KMS-11 (cell line): Measurements from ENCODE around the gene STK32A.

Source experiments
- H2AFZ ChIP-seq: fragments of 200-600 bp; sonication (generic); 2 replicates; pipeline ENCODE4 v1.6.1; 2016; ENCODE audit warnings: antibody characterized with exemption, mixed run types, low read depth
- H3K27ac ChIP-seq: fragments of 200-600 bp; sonication (generic); 2 replicates; pipeline ENCODE4 v1.6.1; 2016; ENCODE audit warnings: mild to moderate bottlenecking, mixed run types
- H3K27me3 ChIP-seq: fragments of 200-600 bp; sonication (generic); 2 replicates; pipeline ENCODE4 v1.6.1; 2017; ENCODE audit warnings: mild to moderate bottlenecking, low read depth, mixed run types, moderate library complexity; ENCODE audit not compliant: insufficient read depth
- H3K36me3 ChIP-seq: fragments of 200-600 bp; sonication (generic); 2 replicates; pipeline ENCODE4 v1.6.1; 2017; ENCODE audit warnings: mild to moderate bottlenecking, mixed run types; ENCODE audit not compliant: insufficient read depth
- H3K4me1 ChIP-seq: fragments of 200-600 bp; sonication (generic); 2 replicates; pipeline ENCODE4 v1.6.1; 2016; ENCODE audit warnings: mild to moderate bottlenecking, low read depth, mixed run types; ENCODE audit not compliant: poor library complexity, severe bottlenecking
- H3K4me2 ChIP-seq: fragments of 200-600 bp; sonication (generic); 2 replicates; pipeline ENCODE4 v1.7.0; 2016; ENCODE audit warnings: mild to moderate bottlenecking, mixed run types
- H3K4me3 ChIP-seq: fragments of 200-600 bp; sonication (generic); IDR thresholded peaks from 2 replicates; pipeline ENCODE4 v1.6.1; 2017; ENCODE audit warnings: low read depth, low read length, mixed read lengths; ENCODE audit not compliant: insufficient read depth
- H3K79me2 ChIP-seq: fragments of 200-600 bp; sonication (generic); 2 replicates; pipeline ENCODE4 v1.6.1; 2016; ENCODE audit warnings: low read depth, mixed run types; ENCODE audit not compliant: insufficient read depth
- H3K9ac ChIP-seq: fragments of 200-600 bp; sonication (generic); 2 replicates; pipeline ENCODE4 v1.6.1; 2016; ENCODE audit warnings: mild to moderate bottlenecking, mixed run types
- H4K20me1 ChIP-seq: fragments of 200-600 bp; sonication (generic); 2 replicates; pipeline ENCODE4 v1.6.1; 2016; ENCODE audit warnings: mild to moderate bottlenecking, mixed run types; ENCODE audit not compliant: insufficient read depth
- CTCF ChIP-seq: fragments of 200-600 bp; sonication (generic); conservative IDR thresholded peaks from 2 replicates; pipeline ENCODE4 v1.6.1; 2017; ENCODE audit warnings: low read depth, mild to moderate bottlenecking, antibody characterized with exemption, low read length, moderate library complexity, mixed read lengths

Gene STK32A

DNA sequence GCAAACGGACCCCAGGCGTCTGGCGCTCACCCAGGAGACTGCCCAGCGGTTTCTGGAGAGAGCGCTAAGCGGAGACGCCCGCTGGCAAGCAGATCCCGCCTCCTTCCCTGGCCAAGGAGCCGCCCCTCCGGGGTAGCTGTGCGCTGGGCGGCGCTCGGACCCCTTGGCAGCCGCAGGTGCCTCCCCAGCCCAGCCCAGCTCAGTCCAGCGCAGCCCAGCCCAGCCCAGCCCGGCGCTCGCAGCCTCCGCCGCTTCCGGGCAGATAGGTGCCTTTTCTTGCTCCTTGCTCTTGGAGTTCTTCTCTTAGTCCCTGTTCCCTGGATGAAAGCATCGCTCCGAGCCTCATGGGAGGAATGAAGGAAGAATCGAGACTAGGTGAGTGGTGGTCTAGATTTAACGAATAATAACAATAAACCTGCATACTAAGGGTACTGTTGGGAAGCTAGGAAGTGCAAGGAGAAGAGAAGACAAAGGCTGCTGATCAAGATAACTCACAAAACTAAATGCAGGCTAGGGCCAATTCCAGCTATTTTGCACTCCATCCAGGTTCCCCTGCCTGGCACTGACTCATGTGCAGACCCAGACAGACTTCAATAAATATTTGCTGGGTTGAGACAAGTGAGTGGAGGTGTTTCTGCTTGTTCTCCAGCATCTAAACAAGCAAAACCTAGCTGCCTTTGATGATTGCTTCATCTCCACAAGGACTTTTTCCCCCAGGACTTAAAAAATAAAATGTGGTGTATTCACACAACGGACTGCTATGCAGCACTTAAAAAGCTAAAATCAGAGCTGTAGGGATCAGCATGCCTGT is at the start of gene STK32A:
Gene STK32A (plus strand): TSS at position 202 of the 811 bp plus-strand sequence. CDS start 4,609 bp downstream, outside the sequence.
- Histone ChIP-seq H4K20me1 (no peaks in the 10 kb centered on the region), H3K4me1 (peaks cover 5% of the 10 kb centered on the region), H3K27ac (no peak within 1 kb of the TSS), H3K4me3 (no peak within 1 kb of the TSS), H3K27me3 (no peaks in the 10 kb centered on the region), H2AFZ (no peak within 1 kb of the TSS), H3K79me2 (no peaks in the 10 kb centered on the region), H3K4me2 (no peak within 1 kb of the TSS), H3K36me3 (no peaks in the 10 kb centered on the region), H3K9ac (no peak within 1 kb of the TSS)
- no peak for TF ChIP-seq CTCF

DNA sequence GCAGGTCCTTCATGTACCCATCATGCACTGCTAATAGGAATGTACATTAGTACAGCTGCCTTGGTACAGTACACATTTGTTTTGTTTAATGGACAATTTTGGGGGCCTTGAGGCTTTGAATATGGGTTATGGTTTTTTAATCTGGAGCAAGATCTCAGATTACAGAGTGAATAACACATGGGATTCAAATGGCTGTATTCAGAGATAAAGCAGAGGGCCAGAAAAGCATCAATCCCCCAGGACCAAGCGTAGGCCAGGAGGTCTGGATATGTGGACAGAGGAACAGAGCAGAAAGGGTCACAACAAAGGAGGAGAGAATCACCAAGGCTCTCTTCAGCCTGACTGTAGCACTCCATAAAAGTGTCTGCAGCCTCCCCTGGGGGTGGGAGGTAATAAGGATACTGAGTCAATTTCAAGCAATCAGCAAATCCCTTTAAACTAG is 47.7 kb upstream of the STK32A start:
- Histone ChIP-seq H3K4me1 (no peaks in the 10 kb centered on the region), H4K20me1 (no peaks in the 10 kb centered on the region), H3K27ac (no peak overlapping the region), H3K36me3 (no peaks in the 10 kb centered on the region), H3K27me3 (no peaks in the 10 kb centered on the region), H3K79me2 (no peaks in the 10 kb centered on the region), H3K4me2 (no peak overlapping the region), H3K4me3 (no peak overlapping the region), H2AFZ (no peak overlapping the region), H3K9ac (no peak overlapping the region)
- no peak for TF ChIP-seq CTCF

DNA sequence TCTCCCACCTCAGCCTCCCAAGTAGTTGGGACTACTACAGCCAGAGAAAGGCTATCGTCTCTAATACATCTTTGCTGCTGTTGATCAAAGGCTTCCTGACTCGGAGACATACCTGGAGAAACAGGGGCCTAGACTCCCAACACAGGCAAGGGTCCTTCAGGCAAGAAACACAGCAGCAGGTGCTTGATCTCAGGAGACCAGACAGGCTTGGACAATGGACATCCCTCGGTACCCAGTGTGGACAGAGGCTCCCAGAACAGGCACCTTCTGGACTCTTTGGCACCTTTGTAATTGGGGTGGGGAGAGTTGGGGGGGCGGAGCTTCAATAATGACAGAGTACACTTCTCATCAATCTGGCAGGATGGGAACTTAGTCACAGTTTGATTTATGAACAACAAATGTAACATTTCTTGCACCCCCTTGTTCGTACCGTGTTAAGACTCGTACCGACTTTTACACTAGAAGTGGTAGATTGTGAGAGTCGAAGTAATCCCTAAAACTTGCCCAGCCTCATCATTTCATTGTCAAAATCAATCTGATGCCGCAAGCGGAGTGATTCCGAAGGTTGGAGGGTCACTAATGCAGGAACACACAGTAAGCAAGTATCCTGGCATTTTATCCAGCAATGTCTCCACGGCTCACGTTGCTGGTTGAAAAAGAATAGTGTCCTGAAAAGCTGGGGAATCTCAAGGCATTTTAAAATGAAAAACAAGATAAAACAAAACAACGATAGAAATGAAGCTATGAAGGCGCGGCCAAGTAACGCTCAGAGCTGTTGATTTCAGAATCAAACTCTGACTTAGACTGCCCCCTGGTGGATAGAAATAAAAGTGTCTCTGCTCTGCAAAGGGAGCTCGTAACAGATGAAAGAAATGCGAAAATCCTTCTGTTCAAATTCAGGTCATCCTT is 46.4 kb upstream of the STK32A start:
- no peaks in the 10 kb centered on the region for H3K79me2 ChIP-seq
- H3K27me3 ChIP-seq = no peaks in the 10 kb centered on the region
- H3K27ac ChIP-seq = no peak overlapping the region
- no peak overlapping the region for H3K9ac ChIP-seq
- H3K36me3 ChIP-seq = no peaks in the 10 kb centered on the region
- peak overlapping the region; percentile 43; the same call in 1 of the 2 replicates for H2AFZ ChIP-seq
- H3K4me1 ChIP-seq = no peaks in the 10 kb centered on the region
- H3K4me3 ChIP-seq = no peak overlapping the region
- H3K4me2 ChIP-seq = peak overlapping the region; percentile 29; the same call in 1 of the 2 replicates
- H4K20me1 ChIP-seq = no peaks in the 10 kb centered on the region
- peak; percentile 88 for TF ChIP-seq CTCF

DNA sequence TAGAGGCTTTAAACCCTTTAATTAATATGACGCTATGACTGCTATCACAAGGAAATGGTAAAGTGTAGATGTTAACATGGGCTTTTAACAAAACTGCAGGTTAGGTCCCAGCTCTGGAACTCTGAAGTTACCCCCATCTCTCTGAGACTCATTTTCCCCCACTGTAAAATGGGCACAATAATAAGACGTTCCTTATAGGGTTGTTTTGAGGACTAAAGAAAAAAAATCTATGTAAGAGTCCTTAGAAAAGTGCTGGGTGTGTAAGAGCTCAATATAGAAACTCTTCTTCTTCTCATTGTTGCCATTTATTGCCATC is 45.8 kb upstream of the STK32A start:
- Histone ChIP-seq H3K4me3 (no peak overlapping the region), H3K79me2 (no peaks in the 10 kb centered on the region), H3K4me2 (0 out of 2 replicates have a peak overlapping the region, but pooled peaks have one; percentile 29), H4K20me1 (no peaks in the 10 kb centered on the region), H3K4me1 (no peaks in the 10 kb centered on the region), H3K36me3 (no peaks in the 10 kb centered on the region), H2AFZ (peak overlapping the region; percentile 43; the same call in 1 of the 2 replicates), H3K27me3 (no peaks in the 10 kb centered on the region), H3K27ac (no peak overlapping the region), H3K9ac (no peak overlapping the region)
- no peak; the same call in 1 of the 2 replicates for TF ChIP-seq CTCF
